Fibroblast of lung (primary cell): ENCODE data around the gene PPP2R5A. TPM values are rescaled to one million over a fixed set of nuclear protein-coding genes. Genes with fewer than 3 reads are reported as not detected.
A peak's percentile ranks its signal among the peaks of the same experiment; 100 is the strongest.
"Not testable (repeated sequence)": the region's sequence is repeated elsewhere in the genome, so short reads cannot be mapped to it uniquely, and the experiment has no call there.

ENCODE experiments used
- DNase-seq, 2 donors: peaks; one replicate each; pipeline versions ENCODE4 v3.0.0 to v3.0.0-alpha.2; 2010; ENCODE audit warnings: low read depth in 2 of 2
- H2AFZ ChIP-seq: 2 replicates; pipeline ENCODE4 v1.5.1; 2012; ENCODE audit warnings: low read length, control low read depth, inconsistent platforms
- H3K27ac ChIP-seq: 2 replicates; pipeline ENCODE4 v1.5.1; 2011; ENCODE audit warnings: low read length, control low read depth; ENCODE audit not compliant: insufficient read depth
- H3K27me3 ChIP-seq: 2 replicates; pipeline ENCODE4 v1.5.1; 2011; ENCODE audit warnings: mild to moderate bottlenecking, low read length; ENCODE audit not compliant: control insufficient read depth, insufficient read depth
- H3K36me3 ChIP-seq: 2 replicates; pipeline ENCODE4 v1.5.1; 2011; ENCODE audit warnings: low read length; ENCODE audit not compliant: control insufficient read depth, insufficient read depth
- H3K4me1 ChIP-seq: 2 replicates; pipeline ENCODE4 v1.5.1; 2011; ENCODE audit warnings: low read length; ENCODE audit not compliant: control insufficient read depth, insufficient read depth; ENCODE audit errors: extremely low read depth
- H3K4me2 ChIP-seq: 2 replicates; pipeline ENCODE4 v1.5.1; 2011; ENCODE audit warnings: low read length, control low read depth; ENCODE audit not compliant: insufficient read depth; ENCODE audit errors: extremely low read depth
- H3K4me3 ChIP-seq, 4 experiments: fragments of 200-600 bp in 1 of 4; sonication (generic) in 1 of 4; replicated peaks in 1 of 4; 2 replicates each; pipeline ENCODE4 v1.5.1; 2011 to 2016; ENCODE audit warnings: low read length in 4 of 4, low read depth in 3 of 4, mild to moderate bottlenecking in 3 of 4, control low read depth in 2 of 4, inconsistent platforms in 1 of 4, mixed read lengths in 1 of 4; ENCODE audit not compliant: insufficient read depth in 1 of 4; ENCODE audit errors: control extremely low read depth in 1 of 4
- H3K79me2 ChIP-seq: 2 replicates; pipeline ENCODE4 v1.5.1; 2012; ENCODE audit warnings: mild to moderate bottlenecking, low read length, inconsistent platforms; ENCODE audit not compliant: control insufficient read depth, insufficient read depth
- H3K9ac ChIP-seq: 2 replicates; pipeline ENCODE4 v1.5.1; 2011; ENCODE audit warnings: mild to moderate bottlenecking, low read length, control low read depth; ENCODE audit not compliant: insufficient read depth
- H3K9me3 ChIP-seq: 2 replicates; pipeline ENCODE4 v1.5.1; 2012; ENCODE audit warnings: low read depth, low read length; ENCODE audit not compliant: control insufficient read depth, insufficient read depth
- H4K20me1 ChIP-seq: 2 replicates; pipeline ENCODE4 v1.5.1; 2011; ENCODE audit warnings: low read length; ENCODE audit not compliant: control insufficient read depth, insufficient read depth; ENCODE audit errors: extremely low read depth
- CTCF ChIP-seq, 2 donors: IDR thresholded peaks in 1 of 2; conservative IDR thresholded peaks in 1 of 2; 1 replicate in 1 of 2; 2 replicates in 1 of 2; pipeline ENCODE4 v1.5.1; 2011 to 2012; ENCODE audit warnings: low read length in 2 of 2, control low read depth in 1 of 2, inconsistent platforms in 1 of 2, low read depth in 1 of 2, mild to moderate bottlenecking in 1 of 2
- EZH2 ChIP-seq: IDR thresholded peaks from 2 replicates; pipeline ENCODE4 v1.5.1; 2012; ENCODE audit warnings: low read length, control low read depth, mild to moderate bottlenecking; ENCODE audit errors: missing control alignments
- polyA plus RNA-seq, 2 donors: library from polyadenylated mRNA; depleted of rRNA in 1 of 2; stranded (reverse) in 1 of 2; unstranded in 1 of 2; fragments of >200 nt; gene quantifications; 2 replicates each; pipeline ENCODE4 v1.2.1, GENCODE V29; 2011 to 2012; ENCODE audit warnings: missing spikeins in 1 of 2
- total RNA-seq: library from RNA; depleted of rRNA; stranded (reverse); fragments of >200 nt; gene quantifications from 2 replicates; pipeline ENCODE4 v1.2.1, GENCODE V29; 2014

The PPP2R5A gene
- total and polyA plus RNA-seq, 2 donors (not counting 1 experiment from before 2014, with no cell fraction given): 21.2 to 35.2 TPM

GRCh38 chr1:212302745-212303383 lies 17.7 kb downstream of the PPP2R5A start:
- Histone ChIP-seq H3K36me3 (no peaks in the 10 kb centered on the region), H3K27ac (no peak overlapping the region), H3K9me3 (no peaks in the 10 kb centered on the region), H3K27me3 (no peaks in the 10 kb centered on the region), H4K20me1 (peaks cover 1% of the 10 kb centered on the region), H2AFZ (no peak overlapping the region), H3K4me2 (no peak overlapping the region), H3K9ac (no peak overlapping the region), H3K4me1 (no peaks in the 10 kb centered on the region), H3K79me2 (peaks cover 2% of the 10 kb centered on the region), H3K4me3 (no peak overlapping the region)
- TF ChIP-seq EZH2: no peak
- TF ChIP-seq CTCF (conservative IDR thresholded peaks at IDR 0.05 in 1 of 2, IDR thresholded peaks at IDR 0.05 in 1 of 2; ENCODE audit: low read depth in 1 of 2, low read length in 2 of 2): no peak
- DNase-seq: peak; percentile 48 to 86

- Histone ChIP-seq H3K27me3 (no peaks in the 10 kb centered on the region), H2AFZ (no peak overlapping the region), H3K9me3 (no peaks in the 10 kb centered on the region), H3K4me1 (no peaks in the 10 kb centered on the region), H3K79me2 (peaks cover 2% of the 10 kb centered on the region), H3K27ac (no peak overlapping the region), H3K4me3 (no peak overlapping the region), H3K36me3 (no peaks in the 10 kb centered on the region), H3K4me2 (no peak overlapping the region), H4K20me1 (peaks cover 1% of the 10 kb centered on the region), H3K9ac (no peak overlapping the region)
- DNase-seq: no peak
- no peak for TF ChIP-seq EZH2
Observed at GRCh38 chr1:212305342-212305741, 20.1 kb downstream of the PPP2R5A start.

- H4K20me1 ChIP-seq, H3K9me3 ChIP-seq, H3K27ac ChIP-seq, H3K9ac ChIP-seq, DNase-seq, H3K4me1 ChIP-seq, H3K4me2 ChIP-seq, H3K27me3 ChIP-seq, H3K4me3 ChIP-seq, H2AFZ ChIP-seq, H3K79me2 ChIP-seq, H3K36me3 ChIP-seq: not testable (repeated sequence)
Observed at GRCh38 chr1:212305984-212306452, 20.8 kb downstream of the PPP2R5A start.

- no peaks in the 10 kb centered on the region for H3K36me3 ChIP-seq
- no peaks in the 10 kb centered on the region for H4K20me1 ChIP-seq
- no peak overlapping the region for H3K4me3 ChIP-seq
- H3K79me2 ChIP-seq: peaks cover 5% of the 10 kb centered on the region
- no peak overlapping the region for H3K27ac ChIP-seq
- H3K9me3 ChIP-seq: no peaks in the 10 kb centered on the region
- no peak overlapping the region for H3K9ac ChIP-seq
- no peak for DNase-seq
- H3K4me2 ChIP-seq: no peak overlapping the region
- H2AFZ ChIP-seq: no peak overlapping the region
- TF ChIP-seq CTCF (conservative IDR thresholded peaks at IDR 0.05 in 1 of 2, IDR thresholded peaks at IDR 0.05 in 1 of 2; ENCODE audit: low read depth in 1 of 2, low read length in 2 of 2): no peak
- TF ChIP-seq EZH2: no peak
- H3K27me3 ChIP-seq: no peaks in the 10 kb centered on the region
- H3K4me1 ChIP-seq: no peaks in the 10 kb centered on the region
Observed at GRCh38 chr1:212309967-212310366, 24.8 kb downstream of the PPP2R5A start.
